ENCODE data around the gene COPB2.

DNA sequence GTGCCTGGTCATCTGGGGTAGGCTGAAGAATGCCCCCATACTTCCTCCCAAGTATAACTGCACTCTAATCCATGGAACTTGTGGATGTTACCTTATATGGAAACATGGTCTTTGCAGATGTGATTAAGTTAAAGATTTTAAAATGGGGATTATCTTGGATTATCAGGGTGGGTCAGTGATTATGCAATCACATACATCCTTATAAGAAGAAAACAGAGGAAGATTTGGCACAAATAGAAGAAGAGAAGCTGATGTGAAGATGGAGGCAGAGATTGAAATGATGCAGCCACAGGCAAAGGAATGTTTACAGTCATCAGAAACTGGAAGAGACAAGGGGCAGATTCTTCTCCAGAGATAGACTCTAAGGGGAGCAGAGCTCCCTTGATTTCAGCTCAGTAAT is 47.4 kb downstream of the COPB2 start:
- TF ChIP-seq, protein P1, sequence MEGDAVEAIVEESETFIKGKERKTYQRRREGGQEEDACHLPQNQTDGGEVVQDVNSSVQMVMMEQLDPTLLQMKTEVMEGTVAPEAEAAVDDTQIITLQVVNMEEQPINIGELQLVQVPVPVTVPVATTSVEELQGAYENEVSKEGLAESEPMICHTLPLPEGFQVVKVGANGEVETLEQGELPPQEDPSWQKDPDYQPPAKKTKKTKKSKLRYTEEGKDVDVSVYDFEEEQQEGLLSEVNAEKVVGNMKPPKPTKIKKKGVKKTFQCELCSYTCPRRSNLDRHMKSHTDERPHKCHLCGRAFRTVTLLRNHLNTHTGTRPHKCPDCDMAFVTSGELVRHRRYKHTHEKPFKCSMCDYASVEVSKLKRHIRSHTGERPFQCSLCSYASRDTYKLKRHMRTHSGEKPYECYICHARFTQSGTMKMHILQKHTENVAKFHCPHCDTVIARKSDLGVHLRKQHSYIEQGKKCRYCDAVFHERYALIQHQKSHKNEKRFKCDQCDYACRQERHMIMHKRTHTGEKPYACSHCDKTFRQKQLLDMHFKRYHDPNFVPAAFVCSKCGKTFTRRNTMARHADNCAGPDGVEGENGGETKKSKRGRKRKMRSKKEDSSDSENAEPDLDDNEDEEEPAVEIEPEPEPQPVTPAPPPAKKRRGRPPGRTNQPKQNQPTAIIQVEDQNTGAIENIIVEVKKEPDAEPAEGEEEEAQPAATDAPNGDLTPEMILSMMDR (IDR thresholded peaks at IDR 0.05) = no peak
- no peak for TF ChIP-seq POLR2A (IDR thresholded peaks at IDR 0.05)

All from thyroid gland (tissue), 4 donors.